Keratinocyte (primary cell): ENCODE data around the gene OLFML2B.

Experiments used
- EZH2 ChIP-seq: IDR thresholded peaks from one replicate; pipeline ENCODE4 v1.6.1; 2012; ENCODE audit warnings: inconsistent platforms, mild to moderate bottlenecking, low read length, moderate library complexity
- TF ChIP-seq, protein P1 (sequence below), 3 experiments: IDR thresholded peaks in 1 of 3; conservative IDR thresholded peaks in 1 of 3; optimal IDR thresholded peaks in 1 of 3; 2 replicates in 2 of 3; 3 replicates in 1 of 3; pipeline versions ENCODE3 to v1.5.1; 2011; ENCODE audit warnings: low read length in 3 of 3, mild to moderate bottlenecking in 3 of 3, moderate library complexity in 2 of 3, control low read depth in 1 of 3, inconsistent platforms in 1 of 3; ENCODE audit not compliant: insufficient read depth in 2 of 3; ENCODE audit errors: extremely low read depth in 1 of 3

DNA sequence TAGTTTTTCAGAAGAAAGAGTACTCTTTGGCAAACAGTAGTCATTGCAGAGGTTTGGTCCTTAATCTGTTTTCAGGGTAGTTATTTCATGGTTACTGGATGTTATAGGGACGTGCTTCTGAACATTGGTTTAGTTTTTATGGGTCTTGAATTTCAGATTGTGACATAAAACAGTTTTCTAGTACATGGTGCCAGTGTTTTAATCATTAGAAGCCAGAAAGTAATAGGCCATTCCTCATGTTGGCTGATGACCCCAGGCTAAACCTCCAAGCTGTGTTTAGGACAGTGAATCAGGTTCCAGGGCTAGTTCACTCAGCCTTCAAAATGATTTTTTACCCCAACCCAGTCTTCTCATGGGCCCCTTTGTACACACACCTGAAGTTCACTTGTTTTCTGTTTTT lies 73.3 kb downstream of the OLFML2B start:
- TF ChIP-seq, protein P1, sequence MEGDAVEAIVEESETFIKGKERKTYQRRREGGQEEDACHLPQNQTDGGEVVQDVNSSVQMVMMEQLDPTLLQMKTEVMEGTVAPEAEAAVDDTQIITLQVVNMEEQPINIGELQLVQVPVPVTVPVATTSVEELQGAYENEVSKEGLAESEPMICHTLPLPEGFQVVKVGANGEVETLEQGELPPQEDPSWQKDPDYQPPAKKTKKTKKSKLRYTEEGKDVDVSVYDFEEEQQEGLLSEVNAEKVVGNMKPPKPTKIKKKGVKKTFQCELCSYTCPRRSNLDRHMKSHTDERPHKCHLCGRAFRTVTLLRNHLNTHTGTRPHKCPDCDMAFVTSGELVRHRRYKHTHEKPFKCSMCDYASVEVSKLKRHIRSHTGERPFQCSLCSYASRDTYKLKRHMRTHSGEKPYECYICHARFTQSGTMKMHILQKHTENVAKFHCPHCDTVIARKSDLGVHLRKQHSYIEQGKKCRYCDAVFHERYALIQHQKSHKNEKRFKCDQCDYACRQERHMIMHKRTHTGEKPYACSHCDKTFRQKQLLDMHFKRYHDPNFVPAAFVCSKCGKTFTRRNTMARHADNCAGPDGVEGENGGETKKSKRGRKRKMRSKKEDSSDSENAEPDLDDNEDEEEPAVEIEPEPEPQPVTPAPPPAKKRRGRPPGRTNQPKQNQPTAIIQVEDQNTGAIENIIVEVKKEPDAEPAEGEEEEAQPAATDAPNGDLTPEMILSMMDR (optimal IDR thresholded peaks at IDR 0.05 in 1 of 3, IDR thresholded peaks at IDR 0.05 in 1 of 3, conservative IDR thresholded peaks at IDR 0.05 in 1 of 3; ENCODE audit: extremely low read depth in 1 of 3, insufficient read depth in 2 of 3, low read length in 3 of 3): no peak
- TF ChIP-seq EZH2: no peak
